ENCODE measurements around the gene PLXDC2.

The PLXDC2 gene

DNA sequence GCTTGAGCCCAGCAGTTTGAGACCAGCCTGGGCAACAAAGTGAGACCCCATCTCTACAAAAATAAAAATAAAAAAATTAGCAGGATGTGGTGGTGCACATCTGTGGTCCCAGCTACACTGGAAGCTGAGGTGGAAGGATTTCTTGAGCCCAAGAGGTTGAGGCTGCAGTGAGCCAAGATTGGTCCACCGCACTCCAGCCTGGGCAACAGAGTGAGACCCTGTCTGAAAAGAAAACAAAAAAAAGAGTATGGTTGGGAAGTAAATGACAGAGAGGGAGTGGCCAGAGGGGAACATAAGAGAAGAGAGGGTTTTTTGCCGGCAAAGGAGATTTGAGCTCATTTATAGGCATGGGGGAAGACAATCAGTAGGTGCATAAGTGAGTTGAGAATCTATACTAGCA is 19.7 kb downstream of the PLXDC2 start:
- Histone ChIP-seq H3K27ac (no peak overlapping the region), H3K4me3 (ENCODE audit: low read depth, low read length) (no peak overlapping the region), H3K27me3 (replicated peaks) (no peaks in the 10 kb centered on the region), H3K36me3 (replicated peaks) (no peaks in the 10 kb centered on the region)
- in situ Hi-C loops (cut with HindIII; ENCODE audit: low pct_ligation_motif_present, low sequenced_read_pairs): no loop called here
- TF ChIP-seq, protein P1, sequence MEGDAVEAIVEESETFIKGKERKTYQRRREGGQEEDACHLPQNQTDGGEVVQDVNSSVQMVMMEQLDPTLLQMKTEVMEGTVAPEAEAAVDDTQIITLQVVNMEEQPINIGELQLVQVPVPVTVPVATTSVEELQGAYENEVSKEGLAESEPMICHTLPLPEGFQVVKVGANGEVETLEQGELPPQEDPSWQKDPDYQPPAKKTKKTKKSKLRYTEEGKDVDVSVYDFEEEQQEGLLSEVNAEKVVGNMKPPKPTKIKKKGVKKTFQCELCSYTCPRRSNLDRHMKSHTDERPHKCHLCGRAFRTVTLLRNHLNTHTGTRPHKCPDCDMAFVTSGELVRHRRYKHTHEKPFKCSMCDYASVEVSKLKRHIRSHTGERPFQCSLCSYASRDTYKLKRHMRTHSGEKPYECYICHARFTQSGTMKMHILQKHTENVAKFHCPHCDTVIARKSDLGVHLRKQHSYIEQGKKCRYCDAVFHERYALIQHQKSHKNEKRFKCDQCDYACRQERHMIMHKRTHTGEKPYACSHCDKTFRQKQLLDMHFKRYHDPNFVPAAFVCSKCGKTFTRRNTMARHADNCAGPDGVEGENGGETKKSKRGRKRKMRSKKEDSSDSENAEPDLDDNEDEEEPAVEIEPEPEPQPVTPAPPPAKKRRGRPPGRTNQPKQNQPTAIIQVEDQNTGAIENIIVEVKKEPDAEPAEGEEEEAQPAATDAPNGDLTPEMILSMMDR (IDR thresholded peaks at IDR 0.05; ENCODE audit: low read depth, low read length, missing control alignments): no peak
- DNase-seq: no peak

DNA sequence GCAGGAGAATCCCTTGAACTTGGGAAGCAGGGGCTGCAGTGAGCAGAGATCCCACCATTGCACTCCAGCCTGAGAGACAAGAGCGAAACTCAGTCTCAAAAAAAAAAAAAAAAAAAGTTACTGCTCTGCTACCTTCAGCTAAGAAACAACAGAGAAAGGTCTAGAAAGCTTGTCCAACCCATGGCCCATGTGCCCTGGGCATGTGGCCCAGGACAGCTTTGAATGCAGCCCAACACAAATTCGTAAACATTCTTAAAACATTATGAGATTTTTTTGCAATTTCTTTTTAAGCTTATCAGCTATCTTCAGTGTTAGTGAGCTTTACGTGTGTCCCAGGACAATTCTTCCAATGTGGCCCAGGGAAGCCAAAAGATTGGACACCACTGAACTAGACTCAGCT is 22.9 kb downstream of the PLXDC2 start:
- in situ Hi-C loops (cut with HindIII; ENCODE audit: low pct_ligation_motif_present, low sequenced_read_pairs): no loop called here
- H3K36me3 ChIP-seq (replicated peaks): no peaks in the 10 kb centered on the region
- no peak overlapping the region for H3K4me3 ChIP-seq (ENCODE audit: low read depth, low read length)
- no peak for DNase-seq
- H3K27me3 ChIP-seq (replicated peaks): no peaks in the 10 kb centered on the region
- no peak overlapping the region for H3K27ac ChIP-seq
- TF ChIP-seq, protein P1 (IDR thresholded peaks at IDR 0.05; ENCODE audit: low read depth, low read length, missing control alignments): no peak

DNA sequence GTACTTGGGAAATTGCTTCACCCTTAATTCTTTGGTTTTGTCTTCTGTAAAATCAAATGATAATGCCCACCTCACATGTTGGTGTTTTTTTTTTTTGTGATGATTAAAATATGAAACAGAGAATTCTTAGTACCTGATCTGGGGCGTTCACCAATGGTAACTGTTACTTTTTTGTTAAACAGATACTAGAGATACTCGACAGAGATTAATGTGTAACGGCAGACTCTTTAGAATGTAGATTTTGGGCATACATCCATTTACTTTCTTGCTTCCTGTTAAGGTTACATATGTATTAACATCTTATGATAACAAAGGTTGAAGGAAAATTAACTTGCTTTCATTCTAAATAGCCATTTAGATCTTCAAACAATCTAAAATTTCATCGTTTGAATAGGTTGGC is 23.3 kb downstream of the PLXDC2 start:
- Histone ChIP-seq H3K27ac (no peak overlapping the region), H3K27me3 (replicated peaks) (no peaks in the 10 kb centered on the region), H3K36me3 (replicated peaks) (no peaks in the 10 kb centered on the region), H3K4me3 (ENCODE audit: low read depth, low read length) (no peak overlapping the region)
- DNase-seq: no peak
- TF ChIP-seq, protein P1 (IDR thresholded peaks at IDR 0.05; ENCODE audit: low read depth, low read length, missing control alignments): no peak
- in situ Hi-C loops (cut with HindIII; ENCODE audit: low pct_ligation_motif_present, low sequenced_read_pairs): no loop called here

DNA sequence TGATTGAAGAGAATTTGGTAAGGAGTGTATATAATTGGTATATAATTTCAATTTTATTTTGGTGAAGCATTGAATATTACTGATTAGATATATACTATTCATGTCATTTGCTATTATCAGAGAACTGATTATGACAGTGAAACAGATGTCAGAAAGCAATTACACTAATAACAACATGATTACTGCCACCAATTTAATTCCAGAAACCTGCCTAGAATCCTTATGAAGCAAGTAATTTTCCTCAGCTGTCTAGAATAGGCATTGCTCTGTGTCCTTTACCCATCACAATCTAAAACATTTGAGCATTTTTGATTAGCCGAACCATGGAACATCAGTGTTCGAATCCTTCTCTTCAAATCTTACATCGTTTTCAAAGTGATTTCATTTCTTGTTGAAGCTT is 24.5 kb downstream of the PLXDC2 start:
- Histone ChIP-seq H3K4me3 (ENCODE audit: low read depth, low read length) (no peak overlapping the region), H3K27me3 (replicated peaks) (no peaks in the 10 kb centered on the region), H3K36me3 (replicated peaks) (no peaks in the 10 kb centered on the region), H3K27ac (no peak overlapping the region)
- in situ Hi-C loops (cut with HindIII; ENCODE audit: low pct_ligation_motif_present, low sequenced_read_pairs): no loop called here
- no peak for DNase-seq
- TF ChIP-seq, protein P1 (IDR thresholded peaks at IDR 0.05; ENCODE audit: low read depth, low read length, missing control alignments): no peak

DNA sequence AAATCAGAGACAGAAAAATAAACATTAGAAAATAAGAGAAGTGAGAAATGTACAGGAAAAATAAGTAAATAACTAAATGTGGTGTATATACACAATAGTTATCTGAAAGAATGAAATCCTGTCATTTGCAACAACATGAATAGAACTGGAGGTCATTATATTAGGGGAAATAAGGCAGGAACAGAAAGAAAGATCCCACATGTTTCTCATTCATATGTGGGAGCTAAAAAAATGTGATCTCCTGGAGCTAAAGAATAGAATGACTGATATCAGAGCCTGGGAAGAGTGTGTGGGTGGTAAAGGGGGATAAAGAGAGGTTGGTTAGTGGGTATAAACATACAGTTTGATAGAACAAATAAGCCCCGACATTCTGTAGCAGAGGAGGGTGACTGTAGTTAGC is 27.3 kb downstream of the PLXDC2 start:
- no peak overlapping the region for H3K27ac ChIP-seq
- peak; percentile 11 for DNase-seq
- in situ Hi-C loops (cut with HindIII; ENCODE audit: low pct_ligation_motif_present, low sequenced_read_pairs): no loop called here
- no peaks in the 10 kb centered on the region for H3K27me3 ChIP-seq (replicated peaks)
- H3K4me3 ChIP-seq (ENCODE audit: low read depth, low read length): no peak overlapping the region
- TF ChIP-seq, protein P1 (IDR thresholded peaks at IDR 0.05; ENCODE audit: low read depth, low read length, missing control alignments): no peak
- no peaks in the 10 kb centered on the region for H3K36me3 ChIP-seq (replicated peaks)
